Right atrium auricular region (tissue), 2 donors: Measurements from ENCODE around the gene ACBD6. TPM values are rescaled to one million over a fixed set of nuclear protein-coding genes. Genes with fewer than 3 reads are reported as not detected.

Experiments used
- DNase-seq: peaks from one replicate; pipeline ENCODE4 v3.0.0-alpha.2; 2019; ENCODE audit warnings: low spot score
- H3K27ac ChIP-seq, 2 donors: fragments of 200-600 bp; sonication (generic); 1 replicate in 1 of 2; 2 replicates in 1 of 2; pipeline ENCODE4 v1.5.1; 2016 to 2019
- H3K27me3 ChIP-seq, 2 donors: fragments of 200-600 bp; sonication (generic); one replicate each; pipeline versions ENCODE4 v1.5.1 to v1.6.0; 2017 to 2019
- H3K36me3 ChIP-seq: fragments of 200-600 bp; sonication (generic); one replicate; pipeline ENCODE4 v1.5.1; 2016
- H3K4me1 ChIP-seq, 2 donors: fragments of 200-600 bp; sonication (generic); one replicate each; pipeline versions ENCODE4 v1.5.1 to v1.6.0; 2017 to 2019
- H3K4me3 ChIP-seq, 2 donors: fragments of 200-600 bp; sonication (generic); 1 replicate in 1 of 2; 2 replicates in 1 of 2; pipeline ENCODE4 v1.5.1; 2017 to 2019; ENCODE audit warnings: mild to moderate bottlenecking in 1 of 2, moderate library complexity in 1 of 2
- H3K9me3 ChIP-seq, 2 donors: fragments of 200-600 bp; sonication (generic); one replicate each; pipeline ENCODE4 v1.5.1; 2019
- total RNA-seq, 2 donors: library from RNA; depleted of rRNA; stranded (reverse); fragments of >200 nt; gene quantifications; one replicate each; pipeline ENCODE4 v1.1.0, GENCODE V29; 2016
- TF ChIP-seq, protein P1 (sequence below), 2 donors: fragments of 200-600 bp; sonication (generic); IDR thresholded peaks; one replicate each; pipeline ENCODE4 v1.5.1; 2019; ENCODE audit warnings: antibody characterized with exemption in 2 of 2

The ACBD6 gene
- total RNA-seq, 2 donors from 2014 or later, result 24.0 to 29.0 TPM

DNA sequence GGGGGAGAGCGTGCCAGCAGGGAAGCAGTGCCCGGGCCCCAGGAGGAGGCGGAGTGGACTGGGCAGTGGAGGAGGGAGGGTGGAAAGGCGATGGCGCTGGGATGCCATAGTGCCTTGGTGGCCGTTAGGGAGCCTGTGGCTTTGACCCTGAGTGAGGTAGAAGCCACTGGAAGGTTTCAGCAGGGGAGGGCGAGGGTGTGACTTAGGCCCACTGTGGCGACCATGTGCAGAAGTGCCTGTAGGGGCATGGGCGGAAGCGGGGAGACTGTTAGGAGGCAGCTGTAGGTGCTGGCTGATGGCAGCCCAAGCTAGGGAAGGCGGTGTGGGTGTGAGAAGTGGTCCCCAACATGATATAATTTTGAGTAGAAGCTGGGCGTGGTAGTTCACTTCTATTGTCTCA lies 244.1 kb downstream of the ACBD6 start:
- DNase-seq, result no peak
- Histone ChIP-seq H3K4me1 (no peaks in the 10 kb centered on the region), H3K36me3 (no peaks in the 10 kb centered on the region), H3K4me3 (no peak overlapping the region), H3K9me3 (no peaks in the 10 kb centered on the region), H3K27ac (no peak overlapping the region), H3K27me3 (no peaks in the 10 kb centered on the region)
- TF ChIP-seq, protein P1, sequence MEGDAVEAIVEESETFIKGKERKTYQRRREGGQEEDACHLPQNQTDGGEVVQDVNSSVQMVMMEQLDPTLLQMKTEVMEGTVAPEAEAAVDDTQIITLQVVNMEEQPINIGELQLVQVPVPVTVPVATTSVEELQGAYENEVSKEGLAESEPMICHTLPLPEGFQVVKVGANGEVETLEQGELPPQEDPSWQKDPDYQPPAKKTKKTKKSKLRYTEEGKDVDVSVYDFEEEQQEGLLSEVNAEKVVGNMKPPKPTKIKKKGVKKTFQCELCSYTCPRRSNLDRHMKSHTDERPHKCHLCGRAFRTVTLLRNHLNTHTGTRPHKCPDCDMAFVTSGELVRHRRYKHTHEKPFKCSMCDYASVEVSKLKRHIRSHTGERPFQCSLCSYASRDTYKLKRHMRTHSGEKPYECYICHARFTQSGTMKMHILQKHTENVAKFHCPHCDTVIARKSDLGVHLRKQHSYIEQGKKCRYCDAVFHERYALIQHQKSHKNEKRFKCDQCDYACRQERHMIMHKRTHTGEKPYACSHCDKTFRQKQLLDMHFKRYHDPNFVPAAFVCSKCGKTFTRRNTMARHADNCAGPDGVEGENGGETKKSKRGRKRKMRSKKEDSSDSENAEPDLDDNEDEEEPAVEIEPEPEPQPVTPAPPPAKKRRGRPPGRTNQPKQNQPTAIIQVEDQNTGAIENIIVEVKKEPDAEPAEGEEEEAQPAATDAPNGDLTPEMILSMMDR (IDR thresholded peaks at IDR 0.05), result no peak

DNA sequence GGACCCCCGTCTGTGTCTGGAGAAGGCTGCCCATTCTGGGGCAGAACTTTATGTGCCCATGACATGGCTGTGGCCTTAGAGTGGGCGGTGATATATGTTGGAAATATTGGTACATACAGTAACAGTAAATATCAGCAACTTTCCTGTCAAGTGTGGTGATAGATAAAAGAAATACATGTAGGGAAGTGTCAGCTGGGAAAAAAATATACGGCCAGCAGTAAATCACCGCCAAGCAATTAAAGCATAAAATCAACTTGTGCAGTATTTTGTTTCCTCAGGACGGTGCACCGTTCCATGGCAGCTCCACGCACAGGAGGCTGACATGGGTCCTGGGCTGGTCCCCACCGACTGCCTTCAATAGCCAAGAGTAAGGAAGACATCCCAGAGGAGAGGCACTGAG lies 244.9 kb downstream of the ACBD6 start:
- Histone ChIP-seq H3K27me3 (no peaks in the 10 kb centered on the region), H3K27ac (no peak overlapping the region), H3K9me3 (no peaks in the 10 kb centered on the region), H3K4me1 (no peaks in the 10 kb centered on the region), H3K4me3 (no peak overlapping the region), H3K36me3 (no peaks in the 10 kb centered on the region)
- TF ChIP-seq, protein P1 (IDR thresholded peaks at IDR 0.05), result no peak
- no peak for DNase-seq

DNA sequence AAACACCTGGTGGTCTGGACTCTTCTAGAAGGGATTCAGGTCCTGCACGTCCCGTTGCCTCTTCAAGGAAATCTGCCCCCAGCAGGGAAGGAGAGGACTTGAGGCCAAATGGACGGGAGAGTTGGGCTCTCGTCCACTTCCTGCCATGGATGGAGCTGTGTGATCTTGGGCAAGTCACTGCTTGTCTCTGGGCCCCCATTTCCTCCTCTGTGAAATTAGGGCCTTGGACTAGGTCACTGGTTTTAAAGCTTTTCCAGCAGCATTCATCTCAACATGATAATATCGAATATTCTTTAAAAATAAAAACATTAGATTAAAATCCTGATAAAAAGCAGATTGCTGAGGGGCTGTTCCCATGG lies 245.4 kb downstream of the ACBD6 start:
- DNase-seq, result no peak
- H3K27me3 ChIP-seq, result no peaks in the 10 kb centered on the region
- TF ChIP-seq, protein P1 (IDR thresholded peaks at IDR 0.05), result no peak
- H3K4me1 ChIP-seq, result no peaks in the 10 kb centered on the region
- no peak overlapping the region for H3K27ac ChIP-seq
- H3K36me3 ChIP-seq, result no peaks in the 10 kb centered on the region
- H3K4me3 ChIP-seq, result no peak overlapping the region
- no peaks in the 10 kb centered on the region for H3K9me3 ChIP-seq

DNA sequence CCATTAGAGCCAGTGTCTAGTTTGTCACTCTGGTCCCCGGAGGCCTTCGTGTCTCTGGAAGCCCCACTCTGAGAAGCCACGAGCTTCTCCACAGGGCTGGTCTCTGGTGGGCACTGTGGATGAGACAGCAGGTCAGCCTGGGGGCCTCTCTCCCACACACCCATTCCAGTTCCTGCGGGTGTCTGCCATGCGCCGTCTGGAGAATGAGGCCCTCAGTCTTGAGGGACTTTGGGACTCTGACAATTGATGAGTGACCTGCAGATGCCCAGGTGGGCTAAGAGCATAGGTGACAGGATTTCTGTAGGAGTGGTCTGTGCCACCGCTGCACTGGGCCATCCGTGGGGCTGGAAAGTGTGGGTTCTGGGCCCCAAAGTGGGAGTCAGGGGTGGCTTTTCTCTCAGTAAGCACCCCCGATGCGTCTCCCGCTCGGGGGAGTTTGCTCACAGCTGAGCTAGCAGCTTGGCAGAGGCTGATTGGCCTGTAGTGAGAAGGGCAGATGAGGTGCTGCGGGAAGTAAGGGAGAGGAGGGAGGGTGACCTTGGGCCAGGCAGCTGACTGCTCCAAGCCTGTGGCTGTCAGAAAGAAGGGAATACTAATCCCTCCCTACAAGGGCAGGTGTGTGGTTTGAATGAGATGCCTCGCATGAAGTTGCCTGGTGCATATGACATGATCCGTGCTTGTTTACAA lies 245.9 kb downstream of the ACBD6 start:
- Histone ChIP-seq H3K4me3 (no peak overlapping the region), H3K4me1 (no peaks in the 10 kb centered on the region), H3K27me3 (no peaks in the 10 kb centered on the region)

DNA sequence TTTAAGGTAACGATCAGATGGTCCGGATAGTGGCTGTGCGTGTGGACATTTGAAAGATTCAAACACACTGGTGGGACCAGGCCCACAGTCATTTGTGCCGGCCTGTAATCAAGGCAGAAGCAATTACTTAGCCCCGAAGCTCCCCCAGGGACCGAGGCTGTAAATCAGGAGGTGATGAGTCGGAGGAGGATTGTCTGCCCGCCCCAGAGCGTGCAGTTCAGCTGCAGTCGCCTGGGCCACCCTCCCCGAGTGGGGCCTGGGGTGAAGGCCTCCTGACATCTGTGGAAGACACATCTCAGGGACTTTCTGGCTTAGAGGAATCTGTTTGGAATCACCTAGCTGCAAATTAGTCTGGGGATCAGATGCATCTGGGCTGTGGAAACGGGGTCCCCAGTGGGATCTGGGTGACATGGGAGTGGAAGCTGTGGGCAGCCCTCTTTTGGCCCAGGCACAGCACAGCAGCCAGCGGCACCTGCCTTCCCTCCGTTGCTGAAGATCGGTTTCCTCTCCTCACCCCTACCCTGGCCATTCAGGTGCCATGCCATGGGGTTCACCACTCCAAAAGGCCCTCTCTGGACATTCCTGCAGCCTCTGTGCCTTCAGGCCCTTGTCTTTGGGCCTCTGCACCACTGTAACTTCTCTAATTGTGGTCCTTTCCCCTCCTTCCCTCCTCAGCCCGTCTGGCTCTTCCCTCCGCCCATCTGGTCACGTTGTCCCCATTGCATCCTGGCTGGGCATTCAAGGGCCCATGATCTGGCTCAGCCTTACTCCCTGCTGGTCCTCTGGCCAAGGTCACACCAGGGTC lies 246.6 kb downstream of the ACBD6 start:
- Histone ChIP-seq H3K4me3 (no peak overlapping the region), H3K36me3 (no peaks in the 10 kb centered on the region), H3K27me3 (no peaks in the 10 kb centered on the region), H3K9me3 (no peaks in the 10 kb centered on the region), H3K27ac (no peak overlapping the region), H3K4me1 (no peaks in the 10 kb centered on the region)
- TF ChIP-seq, protein P1 (IDR thresholded peaks at IDR 0.05), result no peak
- no peak for DNase-seq

More for the DNA sequence above, 245.9 kb downstream of the ACBD6 start:
- TF ChIP-seq, protein P1 (IDR thresholded peaks at IDR 0.05), result no peak
- no peak for DNase-seq
- no peaks in the 10 kb centered on the region for H3K9me3 ChIP-seq
- no peaks in the 10 kb centered on the region for H3K36me3 ChIP-seq
- H3K27ac ChIP-seq, result no peak overlapping the region
